PC-9 (cell line): ENCODE results near the gene ZNF48.

Experiments used
- EZH2 ChIP-seq: fragments of 200-600 bp; sonication (generic); IDR thresholded peaks from 2 replicates; pipeline ENCODE4 v1.8.0; 2017; ENCODE audit warnings: antibody characterized with exemption, low read depth
- TF ChIP-seq, protein P1 (sequence below): fragments of 200-600 bp; sonication (generic); conservative IDR thresholded peaks from 2 replicates; pipeline ENCODE4 v1.6.1; 2017; ENCODE audit warnings: mixed run types, antibody characterized with exemption, mild to moderate bottlenecking, moderate library complexity

DNA sequence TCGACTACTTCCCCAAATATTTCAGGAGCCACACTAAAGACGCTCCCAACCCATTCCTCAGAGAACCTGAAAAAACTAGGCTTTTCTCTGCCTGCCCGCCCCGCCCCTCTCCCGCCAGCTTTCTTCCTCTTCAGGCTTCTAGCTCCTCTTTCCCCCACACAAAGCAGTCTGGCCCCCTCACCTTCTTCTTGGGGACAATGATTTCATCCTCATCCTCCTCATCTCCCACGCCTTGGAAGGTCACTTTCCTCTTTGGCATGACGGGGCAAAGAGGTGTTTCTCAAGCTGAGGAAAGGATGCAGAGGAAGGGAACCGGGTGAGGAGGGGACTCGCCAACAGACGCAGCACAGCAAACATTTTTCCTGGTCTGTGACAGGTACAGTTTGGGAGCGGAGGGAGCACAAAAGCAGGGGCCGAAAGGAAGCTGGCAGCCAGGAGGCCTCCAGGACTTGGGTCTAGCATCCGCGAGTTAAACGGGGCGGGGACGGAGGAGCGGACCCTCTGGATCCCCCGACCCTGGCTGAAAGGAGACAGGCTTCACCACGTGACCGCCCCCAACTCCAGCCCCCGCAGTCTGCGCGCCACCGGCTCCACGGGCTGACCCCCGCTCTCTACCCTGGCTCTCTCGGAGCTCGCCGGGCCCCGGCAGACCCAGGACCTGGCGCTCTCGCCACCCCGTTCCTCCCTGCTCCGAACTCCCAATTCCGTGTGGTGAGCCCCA is 40.6 kb upstream of the ZNF48 start:
- TF ChIP-seq, protein P1, sequence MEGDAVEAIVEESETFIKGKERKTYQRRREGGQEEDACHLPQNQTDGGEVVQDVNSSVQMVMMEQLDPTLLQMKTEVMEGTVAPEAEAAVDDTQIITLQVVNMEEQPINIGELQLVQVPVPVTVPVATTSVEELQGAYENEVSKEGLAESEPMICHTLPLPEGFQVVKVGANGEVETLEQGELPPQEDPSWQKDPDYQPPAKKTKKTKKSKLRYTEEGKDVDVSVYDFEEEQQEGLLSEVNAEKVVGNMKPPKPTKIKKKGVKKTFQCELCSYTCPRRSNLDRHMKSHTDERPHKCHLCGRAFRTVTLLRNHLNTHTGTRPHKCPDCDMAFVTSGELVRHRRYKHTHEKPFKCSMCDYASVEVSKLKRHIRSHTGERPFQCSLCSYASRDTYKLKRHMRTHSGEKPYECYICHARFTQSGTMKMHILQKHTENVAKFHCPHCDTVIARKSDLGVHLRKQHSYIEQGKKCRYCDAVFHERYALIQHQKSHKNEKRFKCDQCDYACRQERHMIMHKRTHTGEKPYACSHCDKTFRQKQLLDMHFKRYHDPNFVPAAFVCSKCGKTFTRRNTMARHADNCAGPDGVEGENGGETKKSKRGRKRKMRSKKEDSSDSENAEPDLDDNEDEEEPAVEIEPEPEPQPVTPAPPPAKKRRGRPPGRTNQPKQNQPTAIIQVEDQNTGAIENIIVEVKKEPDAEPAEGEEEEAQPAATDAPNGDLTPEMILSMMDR, result no peak
- TF ChIP-seq EZH2, result no peak
